ENCODE data around the gene NSDHL.

NSDHL gene

DNA sequence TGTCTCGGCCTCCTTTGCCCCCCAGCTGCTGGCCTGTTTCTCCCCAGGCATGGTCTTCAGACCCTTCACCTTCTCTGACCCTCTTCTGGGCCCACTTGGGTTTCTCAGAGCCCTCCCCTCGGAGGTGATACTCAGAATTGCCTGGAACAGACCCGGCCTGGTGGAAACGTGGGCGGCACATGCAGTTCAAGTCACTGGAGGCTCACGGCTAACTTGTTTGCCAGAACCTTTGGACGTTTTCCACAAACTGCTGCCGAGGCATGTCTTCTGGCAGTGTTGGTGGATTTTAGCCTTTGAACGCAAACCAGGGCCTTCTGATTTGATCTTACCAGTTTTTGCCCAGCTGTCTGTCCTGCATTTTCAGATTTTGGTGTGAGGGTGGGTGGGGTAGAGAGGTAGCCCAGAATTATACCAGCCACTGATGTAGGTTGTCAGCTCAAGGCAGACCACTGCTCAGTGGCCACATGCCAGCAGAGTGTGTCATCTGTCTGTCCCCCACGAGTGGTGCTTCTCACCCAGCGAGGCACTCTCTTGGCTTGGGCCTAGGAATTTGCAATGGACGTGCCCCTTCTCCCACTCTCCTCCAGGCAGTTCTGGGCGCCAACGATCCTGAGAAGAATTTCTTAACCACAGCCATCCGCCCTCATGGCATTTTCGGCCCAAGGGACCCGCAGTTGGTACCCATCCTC lies 34.5 kb downstream of the NSDHL start:
- no peaks in the 10 kb centered on the region for H3K27me3 ChIP-seq (replicated peaks; ENCODE audit: control insufficient read depth, insufficient read depth, low read length)
- peaks cover 8% of the 10 kb centered on the region for H3K36me3 ChIP-seq (ENCODE audit: control insufficient read depth, insufficient read depth, low read length)
- TF ChIP-seq, protein P1, sequence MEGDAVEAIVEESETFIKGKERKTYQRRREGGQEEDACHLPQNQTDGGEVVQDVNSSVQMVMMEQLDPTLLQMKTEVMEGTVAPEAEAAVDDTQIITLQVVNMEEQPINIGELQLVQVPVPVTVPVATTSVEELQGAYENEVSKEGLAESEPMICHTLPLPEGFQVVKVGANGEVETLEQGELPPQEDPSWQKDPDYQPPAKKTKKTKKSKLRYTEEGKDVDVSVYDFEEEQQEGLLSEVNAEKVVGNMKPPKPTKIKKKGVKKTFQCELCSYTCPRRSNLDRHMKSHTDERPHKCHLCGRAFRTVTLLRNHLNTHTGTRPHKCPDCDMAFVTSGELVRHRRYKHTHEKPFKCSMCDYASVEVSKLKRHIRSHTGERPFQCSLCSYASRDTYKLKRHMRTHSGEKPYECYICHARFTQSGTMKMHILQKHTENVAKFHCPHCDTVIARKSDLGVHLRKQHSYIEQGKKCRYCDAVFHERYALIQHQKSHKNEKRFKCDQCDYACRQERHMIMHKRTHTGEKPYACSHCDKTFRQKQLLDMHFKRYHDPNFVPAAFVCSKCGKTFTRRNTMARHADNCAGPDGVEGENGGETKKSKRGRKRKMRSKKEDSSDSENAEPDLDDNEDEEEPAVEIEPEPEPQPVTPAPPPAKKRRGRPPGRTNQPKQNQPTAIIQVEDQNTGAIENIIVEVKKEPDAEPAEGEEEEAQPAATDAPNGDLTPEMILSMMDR (IDR thresholded peaks at IDR 0.05; ENCODE audit: insufficient read depth, low read length, poor library complexity, severe bottlenecking), result no peak
- no peak for DNase-seq (ENCODE audit: extremely low read depth, insufficient read length)
- no peak overlapping the region for H3K4me3 ChIP-seq (replicated peaks; ENCODE audit: low read depth, low read length)

DNA sequence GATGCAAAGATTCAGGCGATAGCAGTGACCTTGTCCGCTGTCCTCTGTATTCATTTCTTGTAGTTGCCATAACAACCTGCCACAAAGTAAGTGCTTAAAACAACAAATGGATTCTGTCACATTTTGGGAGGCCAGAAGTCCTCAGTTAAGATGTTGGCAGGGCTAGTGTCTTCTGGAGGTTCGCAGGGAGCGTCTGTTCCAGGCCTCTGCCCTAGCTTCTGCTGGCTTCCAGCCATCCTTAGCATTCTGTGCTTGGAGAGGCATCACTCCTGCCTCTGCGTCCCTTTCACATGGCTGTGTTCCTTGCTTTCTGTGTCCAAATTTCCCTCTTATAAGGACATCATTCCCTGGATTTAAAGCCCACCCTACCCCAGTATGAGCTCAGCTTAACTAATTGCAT lies 35.5 kb downstream of the NSDHL start:
- no peak for DNase-seq (ENCODE audit: extremely low read depth, insufficient read length)
- Histone ChIP-seq H3K36me3 (ENCODE audit: control insufficient read depth, insufficient read depth, low read length) (peaks cover 9% of the 10 kb centered on the region), H3K27me3 (replicated peaks; ENCODE audit: control insufficient read depth, insufficient read depth, low read length) (no peaks in the 10 kb centered on the region), H3K4me3 (replicated peaks; ENCODE audit: low read depth, low read length) (no peak overlapping the region)
- TF ChIP-seq, protein P1 (IDR thresholded peaks at IDR 0.05; ENCODE audit: insufficient read depth, low read length, poor library complexity, severe bottlenecking), result no peak

DNA sequence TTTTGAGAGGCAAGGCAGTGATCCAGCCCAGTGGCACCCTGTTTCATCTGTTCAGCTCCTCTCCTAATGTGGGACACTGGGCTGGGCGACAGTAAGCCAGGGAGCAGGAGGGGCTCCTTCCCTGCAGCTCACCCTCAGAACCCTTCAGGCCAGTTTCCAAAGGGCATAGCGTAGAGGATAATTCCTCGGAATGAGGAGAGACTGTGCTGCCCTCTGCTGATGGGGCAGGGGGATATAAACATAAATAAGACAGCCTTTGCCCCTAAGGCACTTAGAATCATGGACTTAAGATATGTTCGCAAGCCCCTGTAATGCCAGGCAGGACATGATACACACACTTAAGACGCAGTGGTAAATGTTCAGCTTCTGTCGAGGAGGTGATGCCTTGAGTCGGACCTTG lies 39.1 kb downstream of the NSDHL start:
- TF ChIP-seq, protein P1 (IDR thresholded peaks at IDR 0.05; ENCODE audit: insufficient read depth, low read length, poor library complexity, severe bottlenecking), result peak; percentile 3
- no peak for DNase-seq (ENCODE audit: extremely low read depth, insufficient read length)
- no peak overlapping the region for H3K4me3 ChIP-seq (replicated peaks; ENCODE audit: low read depth, low read length)

DNA sequence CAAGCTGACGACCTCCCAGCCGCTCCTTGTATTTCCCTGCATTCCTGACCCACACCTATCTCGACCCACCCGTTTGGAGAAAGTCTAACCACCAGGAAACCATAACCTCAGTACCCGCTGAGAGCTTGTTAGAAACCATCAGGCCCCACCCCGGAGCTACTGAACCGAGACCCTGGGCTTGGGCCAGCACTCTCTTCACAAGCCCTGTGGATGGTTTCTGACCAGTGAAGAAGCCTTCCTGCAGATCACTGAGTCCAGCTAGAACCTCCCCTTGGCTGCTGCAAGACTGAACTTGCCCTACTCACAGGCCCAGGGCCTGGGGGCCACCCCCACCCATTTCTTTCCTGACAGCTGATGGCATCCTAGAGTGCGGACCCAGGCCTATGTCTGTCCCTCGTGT lies 40.4 kb downstream of the NSDHL start:
- peaks cover 7% of the 10 kb centered on the region for H3K36me3 ChIP-seq (ENCODE audit: control insufficient read depth, insufficient read depth, low read length)
- DNase-seq (ENCODE audit: extremely low read depth, insufficient read length), result no peak
- no peaks in the 10 kb centered on the region for H3K27me3 ChIP-seq (replicated peaks; ENCODE audit: control insufficient read depth, insufficient read depth, low read length)
- TF ChIP-seq, protein P1 (IDR thresholded peaks at IDR 0.05; ENCODE audit: insufficient read depth, low read length, poor library complexity, severe bottlenecking), result no peak
- no peak overlapping the region for H3K4me3 ChIP-seq (replicated peaks; ENCODE audit: low read depth, low read length)

More for the DNA sequence above, 39.1 kb downstream of the NSDHL start:
- Histone ChIP-seq H3K27me3 (replicated peaks; ENCODE audit: control insufficient read depth, insufficient read depth, low read length) (no peaks in the 10 kb centered on the region), H3K36me3 (ENCODE audit: control insufficient read depth, insufficient read depth, low read length) (peaks cover 7% of the 10 kb centered on the region)

DNA sequence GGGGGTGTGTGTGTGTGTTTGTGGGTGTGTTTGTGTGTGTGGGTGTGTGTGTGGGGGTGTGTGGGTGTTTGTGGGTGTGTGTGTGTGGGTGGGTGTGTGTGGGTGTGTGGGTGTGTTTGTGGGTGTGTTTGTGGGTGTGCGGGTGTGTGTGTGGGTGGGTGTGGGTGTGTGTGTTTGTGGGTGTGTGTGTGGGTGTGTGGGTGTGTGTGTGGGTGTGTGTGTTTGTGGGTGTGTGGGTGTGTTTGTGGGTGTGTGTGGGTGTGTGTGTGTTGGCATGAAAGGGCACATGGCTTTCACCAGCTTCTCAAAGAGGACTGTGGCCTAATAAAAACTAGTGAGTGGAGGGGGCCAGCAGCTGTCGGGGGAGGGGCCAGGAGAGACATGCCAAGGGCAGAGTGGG lies 41.7 kb downstream of the NSDHL start:
- no peak overlapping the region for H3K4me3 ChIP-seq (replicated peaks; ENCODE audit: low read depth, low read length)
- DNase-seq (ENCODE audit: extremely low read depth, insufficient read length), result no peak
- peaks cover 7% of the 10 kb centered on the region for H3K36me3 ChIP-seq (ENCODE audit: control insufficient read depth, insufficient read depth, low read length)
- H3K27me3 ChIP-seq (replicated peaks; ENCODE audit: control insufficient read depth, insufficient read depth, low read length), result no peaks in the 10 kb centered on the region
- TF ChIP-seq, protein P1 (IDR thresholded peaks at IDR 0.05; ENCODE audit: insufficient read depth, low read length, poor library complexity, severe bottlenecking), result no peak

DNA sequence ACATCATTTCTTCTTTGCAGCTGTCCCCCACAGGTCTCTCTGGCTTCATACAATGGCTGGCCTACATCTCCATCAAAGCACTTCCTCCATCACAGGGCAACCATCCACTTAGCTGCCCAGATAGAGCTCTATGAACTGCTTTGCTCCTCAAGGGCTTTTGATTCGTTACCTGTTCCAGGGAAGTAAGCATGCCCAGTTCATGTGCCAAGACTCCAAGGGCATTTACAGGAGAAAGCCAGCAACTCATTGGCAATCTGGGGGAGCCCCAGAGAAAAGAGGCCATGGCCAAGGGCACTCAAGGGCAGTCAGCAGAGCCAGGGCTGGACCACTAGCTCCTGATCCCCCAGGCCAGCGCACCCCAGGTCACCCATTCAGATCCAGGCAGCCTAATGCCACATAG lies 42.5 kb downstream of the NSDHL start:
- DNase-seq (ENCODE audit: extremely low read depth, insufficient read length), result no peak
- Histone ChIP-seq H3K4me3 (replicated peaks; ENCODE audit: low read depth, low read length) (no peak overlapping the region), H3K36me3 (ENCODE audit: control insufficient read depth, insufficient read depth, low read length) (peaks cover 7% of the 10 kb centered on the region), H3K27me3 (replicated peaks; ENCODE audit: control insufficient read depth, insufficient read depth, low read length) (no peaks in the 10 kb centered on the region)
- TF ChIP-seq, protein P1 (IDR thresholded peaks at IDR 0.05; ENCODE audit: insufficient read depth, low read length, poor library complexity, severe bottlenecking), result no peak

Measured in GM06990 (cell line).